Keratinocyte (primary cell): ENCODE measurements around the gene SGO2. TPM values are rescaled to one million over a fixed set of nuclear protein-coding genes. Genes with fewer than 3 reads are reported as not detected.

ENCODE experiments used
- DNase-seq: peaks from one replicate; pipeline ENCODE4 v3.0.0-alpha.2; 2011; ENCODE audit warnings: low read depth, missing footprints, low spot score
- FAIRE-seq: peaks from 2 replicates; lab custom pipeline; 2011; peaks lifted over from hg19 to GRCh38; lab: Jason Lieb, UNC
- H2AFZ ChIP-seq: 2 replicates; pipeline ENCODE4 v1.6.0; 2012; ENCODE audit warnings: low read length, control low read depth, inconsistent platforms; ENCODE audit not compliant: control insufficient read depth
- H3K27ac ChIP-seq: 2 replicates; pipeline ENCODE4 v1.5.1; 2011; ENCODE audit warnings: low read length; ENCODE audit not compliant: control insufficient read depth, insufficient read depth
- H3K27me3 ChIP-seq: 3 replicates; pipeline ENCODE4 v1.6.0; 2011; ENCODE audit warnings: low read length; ENCODE audit not compliant: control insufficient read depth, insufficient read depth; ENCODE audit errors: extremely low read depth
- H3K36me3 ChIP-seq, 2 experiments: 2 replicates in 1 of 2; 3 replicates in 1 of 2; pipeline ENCODE4 v1.5.1; 2011; ENCODE audit warnings: low read length in 2 of 2, mild to moderate bottlenecking in 1 of 2; ENCODE audit not compliant: control insufficient read depth in 2 of 2, insufficient read depth in 2 of 2; ENCODE audit errors: extremely low read depth in 1 of 2
- H3K4me1 ChIP-seq: 3 replicates; pipeline ENCODE4 v1.5.1; 2011; ENCODE audit warnings: low read length; ENCODE audit not compliant: control insufficient read depth, insufficient read depth; ENCODE audit errors: extremely low read depth
- H3K4me2 ChIP-seq: 3 replicates; pipeline ENCODE4 v1.6.0; 2011; ENCODE audit warnings: low read depth, low read length; ENCODE audit not compliant: control insufficient read depth, insufficient read depth; ENCODE audit errors: extremely low read depth
- H3K4me3 ChIP-seq, 3 experiments: fragments of 200-600 bp in 1 of 3; sonication (generic) in 1 of 3; 2 replicates in 2 of 3; 3 replicates in 1 of 3; pipeline ENCODE4 v1.5.1; 2011 to 2016; ENCODE audit warnings: low read length in 3 of 3, mild to moderate bottlenecking in 3 of 3, control low read depth in 2 of 3, inconsistent platforms in 1 of 3, low read depth in 1 of 3, mixed read lengths in 1 of 3, mixed run types in 1 of 3, moderate library complexity in 1 of 3; ENCODE audit not compliant: control insufficient read depth in 2 of 3, insufficient read depth in 2 of 3; ENCODE audit errors: extremely low read depth in 1 of 3
- H3K79me2 ChIP-seq: 2 replicates; pipeline ENCODE4 v1.6.0; 2012; ENCODE audit warnings: low read length; ENCODE audit not compliant: control insufficient read depth, insufficient read depth
- H3K9ac ChIP-seq: 3 replicates; pipeline ENCODE4 v1.6.0; 2011; ENCODE audit warnings: low read length; ENCODE audit not compliant: control insufficient read depth, insufficient read depth; ENCODE audit errors: extremely low read depth
- H3K9me1 ChIP-seq: 3 replicates; pipeline ENCODE4 v1.6.0; 2011; ENCODE audit warnings: low read length; ENCODE audit not compliant: control insufficient read depth, insufficient read depth; ENCODE audit errors: extremely low read depth
- H3K9me3 ChIP-seq: 2 replicates; pipeline ENCODE4 v1.5.1; 2012; ENCODE audit warnings: low read depth, low read length; ENCODE audit not compliant: control insufficient read depth
- H4K20me1 ChIP-seq: 3 replicates; pipeline ENCODE4 v1.6.0; 2011; ENCODE audit warnings: low read length; ENCODE audit not compliant: control insufficient read depth, insufficient read depth; ENCODE audit errors: extremely low read depth
- CTCF ChIP-seq, 3 experiments: IDR thresholded peaks in 1 of 3; conservative IDR thresholded peaks in 1 of 3; optimal IDR thresholded peaks in 1 of 3; 2 replicates in 2 of 3; 3 replicates in 1 of 3; pipeline versions ENCODE3 to v1.5.1; 2011; ENCODE audit warnings: low read length in 3 of 3, mild to moderate bottlenecking in 3 of 3, moderate library complexity in 2 of 3, control low read depth in 1 of 3, inconsistent platforms in 1 of 3; ENCODE audit not compliant: insufficient read depth in 2 of 3; ENCODE audit errors: extremely low read depth in 1 of 3
- EZH2 ChIP-seq: IDR thresholded peaks from one replicate; pipeline ENCODE4 v1.6.1; 2012; ENCODE audit warnings: inconsistent platforms, mild to moderate bottlenecking, low read length, moderate library complexity
- dilution Hi-C: fragments of 300-500 bp; cut with MboI; formaldehyde crosslinking; loops from one replicate; pipeline ENCODE4 v1.7.0; 2020; ENCODE audit warnings: low sequenced_read_pairs; ENCODE audit not compliant: extremely low pct_ligation_motif_present
- polyA plus RNA-seq, 5 experiments: library from polyadenylated mRNA; depleted of rRNA in 3 of 5; stranded (reverse) in 3 of 5; stranded (forward) in 1 of 5; unstranded in 1 of 5; fragments of >200 nt; gene quantifications; 1 replicate in 1 of 5; 2 replicates in 3 of 5; 3 replicates in 1 of 5; pipeline versions ENCODE4 v1.2.1 to v1.2.3, GENCODE V29; 2011 to 2012; ENCODE audit warnings: missing spikeins in 2 of 5, low read depth in 1 of 5, low replicate concordance in 1 of 5

Gene SGO2
- polyA plus RNA-seq, 1 donor (not counting 4 experiments of a cell fraction or from before 2014, with no cell fraction given), result 8.6 TPM

GRCh38 chr2:200534572-200534971 lies 8.6 kb downstream of the SGO2 start:
- Histone ChIP-seq H3K36me3 (peaks cover 0 to 3% of the 10 kb centered on the region in 2 experiments), H3K79me2 (peaks cover 14% of the 10 kb centered on the region), H3K4me1 (no peaks in the 10 kb centered on the region), H3K9ac (no peak overlapping the region), H2AFZ (no peak overlapping the region), H3K4me2 (no peak overlapping the region), H3K27me3 (no peaks in the 10 kb centered on the region), H3K9me3 (no peaks in the 10 kb centered on the region), H3K27ac (no peak overlapping the region), H3K4me3 (no peak overlapping the region), H3K9me1 (no peaks in the 10 kb centered on the region), H4K20me1 (no peaks in the 10 kb centered on the region)
- TF ChIP-seq CTCF (optimal IDR thresholded peaks at IDR 0.05 in 1 of 3, IDR thresholded peaks at IDR 0.05 in 1 of 3, conservative IDR thresholded peaks at IDR 0.05 in 1 of 3; ENCODE audit: extremely low read depth in 1 of 3, insufficient read depth in 2 of 3, low read length in 3 of 3), result no peak
- no peak for TF ChIP-seq EZH2
- DNase-seq, result no peak
- dilution Hi-C loops, result no loop called here
- FAIRE-seq, result no peak

- no peak overlapping the region for H3K27ac ChIP-seq
Measured at GRCh38 chr2:200538139-200538538, 12.1 kb downstream of the SGO2 start.

More at GRCh38 chr2:200538139-200538538, 12.1 kb downstream of the SGO2 start:
- Histone ChIP-seq H3K4me3 (no peak overlapping the region), H3K9ac (no peak overlapping the region), H3K79me2 (no peaks in the 10 kb centered on the region), H3K36me3 (peaks cover 0 to 3% of the 10 kb centered on the region in 2 experiments), H3K4me2 (no peak overlapping the region), H4K20me1 (no peaks in the 10 kb centered on the region), H3K9me1 (no peaks in the 10 kb centered on the region), H3K9me3 (no peaks in the 10 kb centered on the region), H2AFZ (no peak overlapping the region), H3K4me1 (no peaks in the 10 kb centered on the region), H3K27me3 (no peaks in the 10 kb centered on the region)
- DNase-seq (no peak), FAIRE-seq (no peak)
- dilution Hi-C loops, result no loop called here
- TF ChIP-seq CTCF (optimal IDR thresholded peaks at IDR 0.05 in 1 of 3, IDR thresholded peaks at IDR 0.05 in 1 of 3, conservative IDR thresholded peaks at IDR 0.05 in 1 of 3; ENCODE audit: extremely low read depth in 1 of 3, insufficient read depth in 2 of 3, low read length in 3 of 3) (no peak), EZH2 (no peak)
